WTC11 (cell line): ENCODE data around the gene PPM1M. TPM values are rescaled to one million over a fixed set of nuclear protein-coding genes. Genes with fewer than 3 reads are reported as not detected.

Source experiments
- ATAC-seq: fragments of 200-7000 bp; cut with Tn5 transposase; 2 replicates; pipeline ENCODE4 v1.10.0; 2021; ENCODE audit warnings: mild to moderate bottlenecking, moderate library complexity
- CTCF ChIA-PET: fragments of 300-600 bp; sonication (Branson Sonifier 250); formaldehyde crosslinking; loops from one replicate; lab custom pipeline; 2021; ENCODE audit warnings: antibody characterized with exemption; lab: Charles Lee
- POLR2A ChIA-PET: fragments of 350-600 bp; sonication (Branson Sonifier 250); formaldehyde crosslinking; loops from one replicate; lab custom pipeline; 2021; ENCODE audit warnings: antibody characterized with exemption; lab: Charles Lee
- DNase-seq: peaks from one replicate; pipeline ENCODE4 v3.0.0; 2021; ENCODE audit warnings: low spot score
- H3K27ac Mint-ChIP-seq: 2 replicates; pipeline ENCODE4 v1.8.0; 2021; ENCODE audit warnings: mixed read lengths
- H3K27me3 Mint-ChIP-seq: 2 replicates; pipeline ENCODE4 v1.8.0; 2021; ENCODE audit warnings: low read depth, mild to moderate bottlenecking, moderate library complexity, mixed read lengths
- H3K36me3 Mint-ChIP-seq: 2 replicates; pipeline ENCODE4 v1.8.0; 2021; ENCODE audit warnings: mixed read lengths
- H3K4me1 Mint-ChIP-seq: 2 replicates; pipeline ENCODE4 v1.8.0; 2022; ENCODE audit warnings: mixed read lengths
- H3K4me3 Mint-ChIP-seq: 2 replicates; pipeline ENCODE4 v1.8.0; 2021; ENCODE audit warnings: mild to moderate bottlenecking, moderate library complexity, mixed read lengths
- H3K9me3 Mint-ChIP-seq: 2 replicates; pipeline ENCODE4 v1.8.0; 2021; ENCODE audit warnings: mixed read lengths
- NR2C2 ChIP-seq: sonication (generic); formaldehyde crosslinking; IDR thresholded peaks from 2 replicates; pipeline ENCODE4 v1.8.0; 2022; ENCODE audit warnings: mild to moderate bottlenecking, missing genetic modification reagents
- TEAD4 ChIP-seq: sonication (generic); formaldehyde crosslinking; IDR thresholded peaks from 2 replicates; pipeline ENCODE4 v1.8.0; 2022; ENCODE audit warnings: mild to moderate bottlenecking, missing genetic modification reagents
- TP53 ChIP-seq: sonication (generic); formaldehyde crosslinking; IDR thresholded peaks from 2 replicates; pipeline ENCODE4 v1.8.1; 2023; ENCODE audit warnings: mild to moderate bottlenecking, missing genetic modification reagents
- ZNF232 ChIP-seq: sonication (generic); formaldehyde crosslinking; IDR thresholded peaks from 2 replicates; pipeline ENCODE4 v1.8.0; 2022; ENCODE audit warnings: mild to moderate bottlenecking, missing genetic modification reagents
- ZNF416 ChIP-seq: fragments of 250-450 bp; sonication (Bioruptor Pico); IDR thresholded peaks from 2 replicates; pipeline ENCODE4 v1.9.0; 2021; ENCODE audit warnings: mild to moderate bottlenecking, inconsistent platforms
- ZNF671 ChIP-seq: fragments of 250-450 bp; sonication (Bioruptor Pico); IDR thresholded peaks from 2 replicates; pipeline ENCODE4 v1.8.0; 2021; ENCODE audit warnings: mild to moderate bottlenecking
- total RNA-seq: library from RNA; stranded (reverse); gene quantifications from 3 replicates; pipeline ENCODE4 v1.2.3, GENCODE V29; 2021
- TF ChIP-seq, protein P1 (sequence below): sonication (generic); formaldehyde crosslinking; IDR thresholded peaks from 2 replicates; pipeline ENCODE4 v1.8.0; 2023; ENCODE audit warnings: missing genetic modification reagents, mild to moderate bottlenecking, borderline replicate concordance
- TF ChIP-seq, protein P2 (sequence below): sonication (generic); formaldehyde crosslinking; IDR thresholded peaks from 2 replicates; pipeline ENCODE4 v1.8.1; 2022; ENCODE audit warnings: missing genetic modification reagents, borderline replicate concordance
- TF ChIP-seq, protein P3 (sequence below): fragments of 250-450 bp; sonication (Bioruptor Pico); IDR thresholded peaks from 2 replicates; pipeline ENCODE4 v2.1.2; 2022; ENCODE audit warnings: mild to moderate bottlenecking, moderate library complexity
- TF ChIP-seq, protein P4 (sequence below): sonication (generic); formaldehyde crosslinking; IDR thresholded peaks from 2 replicates; pipeline ENCODE4 v1.8.0; 2023; ENCODE audit warnings: missing genetic modification reagents
- TF ChIP-seq, protein P5 (sequence below): sonication (generic); formaldehyde crosslinking; IDR thresholded peaks from 2 replicates; pipeline ENCODE4 v1.8.1; 2022; ENCODE audit warnings: mild to moderate bottlenecking, missing genetic modification reagents, moderate library complexity, borderline replicate concordance
- TF ChIP-seq, protein P6 (sequence below): sonication (generic); formaldehyde crosslinking; IDR thresholded peaks from 2 replicates; pipeline ENCODE4 v1.8.1; 2022; ENCODE audit warnings: low read depth, mild to moderate bottlenecking, moderate library complexity, missing genetic modification reagents, borderline replicate concordance
- TF ChIP-seq, protein P7 (sequence below): sonication (generic); formaldehyde crosslinking; conservative IDR thresholded peaks from 2 replicates; pipeline ENCODE4 v1.8.1; 2023; ENCODE audit warnings: mild to moderate bottlenecking, low read depth, missing genetic modification reagents, moderate library complexity
- TF ChIP-seq, protein P8 (sequence below): sonication (generic); formaldehyde crosslinking; IDR thresholded peaks from 2 replicates; pipeline ENCODE4 v1.8.0; 2022; ENCODE audit warnings: mild to moderate bottlenecking, missing genetic modification reagents

PPM1M gene
- total RNA-seq, 1 experiment from 2014 or later: 7.0 TPM

DNA sequence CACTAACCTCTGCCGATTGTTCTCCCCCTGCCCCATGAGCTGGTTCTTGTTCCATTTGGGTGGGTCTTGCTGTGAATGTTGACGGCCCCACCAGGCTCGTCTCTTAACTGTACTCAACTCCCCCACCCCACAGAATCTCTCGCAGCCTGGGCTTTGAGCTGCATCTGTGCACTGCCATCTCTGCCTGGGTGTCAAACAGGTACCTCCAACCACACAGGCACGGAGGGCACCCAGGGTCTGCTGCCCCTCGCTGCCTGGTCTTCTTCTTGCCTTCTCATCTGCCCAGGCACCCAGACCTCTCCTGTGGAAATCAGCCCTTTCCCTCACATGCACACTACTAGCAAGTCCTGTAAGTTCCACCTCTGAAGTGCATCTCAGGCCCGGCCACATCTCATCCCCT, 30.2 kb upstream of the PPM1M start:
- no peak for DNase-seq
- Mint-ChIP-seq H3K27ac (no peak overlapping the region), H3K4me3 (no peak overlapping the region), H3K9me3 (no peaks in the 10 kb centered on the region), H3K4me1 (0 out of 2 replicates have a peak, but pooled peaks cover 4% of the 10 kb centered on the region), H3K27me3 (no peaks in the 10 kb centered on the region), H3K36me3 (peaks cover 53% of the 10 kb centered on the region)
- ChIA-PET CTCF (interaction anchor here (1.1 to 11.5 kb wide), 2 partner anchors 19 to 211 kb away, joined by 3 to 222 read pairs; partner anchors contain the start of gene TWF2), POLR2A (no interaction called here)
- no peak for ATAC-seq
- TF ChIP-seq, protein P1, sequence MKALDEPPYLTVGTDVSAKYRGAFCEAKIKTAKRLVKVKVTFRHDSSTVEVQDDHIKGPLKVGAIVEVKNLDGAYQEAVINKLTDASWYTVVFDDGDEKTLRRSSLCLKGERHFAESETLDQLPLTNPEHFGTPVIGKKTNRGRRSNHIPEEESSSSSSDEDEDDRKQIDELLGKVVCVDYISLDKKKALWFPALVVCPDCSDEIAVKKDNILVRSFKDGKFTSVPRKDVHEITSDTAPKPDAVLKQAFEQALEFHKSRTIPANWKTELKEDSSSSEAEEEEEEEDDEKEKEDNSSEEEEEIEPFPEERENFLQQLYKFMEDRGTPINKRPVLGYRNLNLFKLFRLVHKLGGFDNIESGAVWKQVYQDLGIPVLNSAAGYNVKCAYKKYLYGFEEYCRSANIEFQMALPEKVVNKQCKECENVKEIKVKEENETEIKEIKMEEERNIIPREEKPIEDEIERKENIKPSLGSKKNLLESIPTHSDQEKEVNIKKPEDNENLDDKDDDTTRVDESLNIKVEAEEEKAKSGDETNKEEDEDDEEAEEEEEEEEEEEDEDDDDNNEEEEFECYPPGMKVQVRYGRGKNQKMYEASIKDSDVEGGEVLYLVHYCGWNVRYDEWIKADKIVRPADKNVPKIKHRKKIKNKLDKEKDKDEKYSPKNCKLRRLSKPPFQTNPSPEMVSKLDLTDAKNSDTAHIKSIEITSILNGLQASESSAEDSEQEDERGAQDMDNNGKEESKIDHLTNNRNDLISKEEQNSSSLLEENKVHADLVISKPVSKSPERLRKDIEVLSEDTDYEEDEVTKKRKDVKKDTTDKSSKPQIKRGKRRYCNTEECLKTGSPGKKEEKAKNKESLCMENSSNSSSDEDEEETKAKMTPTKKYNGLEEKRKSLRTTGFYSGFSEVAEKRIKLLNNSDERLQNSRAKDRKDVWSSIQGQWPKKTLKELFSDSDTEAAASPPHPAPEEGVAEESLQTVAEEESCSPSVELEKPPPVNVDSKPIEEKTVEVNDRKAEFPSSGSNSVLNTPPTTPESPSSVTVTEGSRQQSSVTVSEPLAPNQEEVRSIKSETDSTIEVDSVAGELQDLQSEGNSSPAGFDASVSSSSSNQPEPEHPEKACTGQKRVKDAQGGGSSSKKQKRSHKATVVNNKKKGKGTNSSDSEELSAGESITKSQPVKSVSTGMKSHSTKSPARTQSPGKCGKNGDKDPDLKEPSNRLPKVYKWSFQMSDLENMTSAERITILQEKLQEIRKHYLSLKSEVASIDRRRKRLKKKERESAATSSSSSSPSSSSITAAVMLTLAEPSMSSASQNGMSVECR (CRISPR knock-in tag): no peak
- TF ChIP-seq ZNF416 (CRISPR knock-in tag) (no peak), ZNF671 (no peak), TP53 (no peak), NR2C2 (CRISPR knock-in tag) (no peak), ZNF232 (CRISPR knock-in tag) (no peak), TEAD4 (no peak)
- TF ChIP-seq, protein P2, sequence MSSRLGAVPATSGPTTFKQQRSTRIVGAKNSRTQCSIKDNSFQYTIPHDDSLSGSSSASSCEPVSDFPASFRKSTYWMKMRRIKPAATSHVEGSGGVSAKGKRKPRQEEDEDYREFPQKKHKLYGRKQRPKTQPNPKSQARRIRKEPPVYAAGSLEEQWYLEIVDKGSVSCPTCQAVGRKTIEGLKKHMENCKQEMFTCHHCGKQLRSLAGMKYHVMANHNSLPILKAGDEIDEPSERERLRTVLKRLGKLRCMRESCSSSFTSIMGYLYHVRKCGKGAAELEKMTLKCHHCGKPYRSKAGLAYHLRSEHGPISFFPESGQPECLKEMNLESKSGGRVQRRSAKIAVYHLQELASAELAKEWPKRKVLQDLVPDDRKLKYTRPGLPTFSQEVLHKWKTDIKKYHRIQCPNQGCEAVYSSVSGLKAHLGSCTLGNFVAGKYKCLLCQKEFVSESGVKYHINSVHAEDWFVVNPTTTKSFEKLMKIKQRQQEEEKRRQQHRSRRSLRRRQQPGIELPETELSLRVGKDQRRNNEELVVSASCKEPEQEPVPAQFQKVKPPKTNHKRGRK (CRISPR knock-in tag): no peak
- TF ChIP-seq, protein P3, sequence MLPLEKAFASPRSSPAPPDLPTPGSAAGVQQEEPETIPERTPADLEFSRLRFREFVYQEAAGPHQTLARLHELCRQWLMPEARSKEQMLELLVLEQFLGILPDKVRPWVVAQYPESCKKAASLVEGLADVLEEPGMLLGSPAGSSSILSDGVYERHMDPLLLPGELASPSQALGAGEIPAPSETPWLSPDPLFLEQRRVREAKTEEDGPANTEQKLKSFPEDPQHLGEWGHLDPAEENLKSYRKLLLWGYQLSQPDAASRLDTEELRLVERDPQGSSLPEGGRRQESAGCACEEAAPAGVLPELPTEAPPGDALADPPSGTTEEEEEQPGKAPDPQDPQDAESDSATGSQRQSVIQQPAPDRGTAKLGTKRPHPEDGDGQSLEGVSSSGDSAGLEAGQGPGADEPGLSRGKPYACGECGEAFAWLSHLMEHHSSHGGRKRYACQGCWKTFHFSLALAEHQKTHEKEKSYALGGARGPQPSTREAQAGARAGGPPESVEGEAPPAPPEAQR (CRISPR knock-in tag): no peak
- TF ChIP-seq, protein P4, sequence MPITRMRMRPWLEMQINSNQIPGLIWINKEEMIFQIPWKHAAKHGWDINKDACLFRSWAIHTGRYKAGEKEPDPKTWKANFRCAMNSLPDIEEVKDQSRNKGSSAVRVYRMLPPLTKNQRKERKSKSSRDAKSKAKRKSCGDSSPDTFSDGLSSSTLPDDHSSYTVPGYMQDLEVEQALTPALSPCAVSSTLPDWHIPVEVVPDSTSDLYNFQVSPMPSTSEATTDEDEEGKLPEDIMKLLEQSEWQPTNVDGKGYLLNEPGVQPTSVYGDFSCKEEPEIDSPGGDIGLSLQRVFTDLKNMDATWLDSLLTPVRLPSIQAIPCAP (CRISPR knock-in tag): no peak
- TF ChIP-seq, protein P5, sequence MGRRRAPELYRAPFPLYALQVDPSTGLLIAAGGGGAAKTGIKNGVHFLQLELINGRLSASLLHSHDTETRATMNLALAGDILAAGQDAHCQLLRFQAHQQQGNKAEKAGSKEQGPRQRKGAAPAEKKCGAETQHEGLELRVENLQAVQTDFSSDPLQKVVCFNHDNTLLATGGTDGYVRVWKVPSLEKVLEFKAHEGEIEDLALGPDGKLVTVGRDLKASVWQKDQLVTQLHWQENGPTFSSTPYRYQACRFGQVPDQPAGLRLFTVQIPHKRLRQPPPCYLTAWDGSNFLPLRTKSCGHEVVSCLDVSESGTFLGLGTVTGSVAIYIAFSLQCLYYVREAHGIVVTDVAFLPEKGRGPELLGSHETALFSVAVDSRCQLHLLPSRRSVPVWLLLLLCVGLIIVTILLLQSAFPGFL: no peak
- TF ChIP-seq, protein P6, sequence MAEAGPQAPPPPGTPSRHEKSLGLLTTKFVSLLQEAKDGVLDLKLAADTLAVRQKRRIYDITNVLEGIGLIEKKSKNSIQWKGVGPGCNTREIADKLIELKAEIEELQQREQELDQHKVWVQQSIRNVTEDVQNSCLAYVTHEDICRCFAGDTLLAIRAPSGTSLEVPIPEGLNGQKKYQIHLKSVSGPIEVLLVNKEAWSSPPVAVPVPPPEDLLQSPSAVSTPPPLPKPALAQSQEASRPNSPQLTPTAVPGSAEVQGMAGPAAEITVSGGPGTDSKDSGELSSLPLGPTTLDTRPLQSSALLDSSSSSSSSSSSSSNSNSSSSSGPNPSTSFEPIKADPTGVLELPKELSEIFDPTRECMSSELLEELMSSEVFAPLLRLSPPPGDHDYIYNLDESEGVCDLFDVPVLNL (CRISPR knock-in tag): no peak
- TF ChIP-seq, protein P7, sequence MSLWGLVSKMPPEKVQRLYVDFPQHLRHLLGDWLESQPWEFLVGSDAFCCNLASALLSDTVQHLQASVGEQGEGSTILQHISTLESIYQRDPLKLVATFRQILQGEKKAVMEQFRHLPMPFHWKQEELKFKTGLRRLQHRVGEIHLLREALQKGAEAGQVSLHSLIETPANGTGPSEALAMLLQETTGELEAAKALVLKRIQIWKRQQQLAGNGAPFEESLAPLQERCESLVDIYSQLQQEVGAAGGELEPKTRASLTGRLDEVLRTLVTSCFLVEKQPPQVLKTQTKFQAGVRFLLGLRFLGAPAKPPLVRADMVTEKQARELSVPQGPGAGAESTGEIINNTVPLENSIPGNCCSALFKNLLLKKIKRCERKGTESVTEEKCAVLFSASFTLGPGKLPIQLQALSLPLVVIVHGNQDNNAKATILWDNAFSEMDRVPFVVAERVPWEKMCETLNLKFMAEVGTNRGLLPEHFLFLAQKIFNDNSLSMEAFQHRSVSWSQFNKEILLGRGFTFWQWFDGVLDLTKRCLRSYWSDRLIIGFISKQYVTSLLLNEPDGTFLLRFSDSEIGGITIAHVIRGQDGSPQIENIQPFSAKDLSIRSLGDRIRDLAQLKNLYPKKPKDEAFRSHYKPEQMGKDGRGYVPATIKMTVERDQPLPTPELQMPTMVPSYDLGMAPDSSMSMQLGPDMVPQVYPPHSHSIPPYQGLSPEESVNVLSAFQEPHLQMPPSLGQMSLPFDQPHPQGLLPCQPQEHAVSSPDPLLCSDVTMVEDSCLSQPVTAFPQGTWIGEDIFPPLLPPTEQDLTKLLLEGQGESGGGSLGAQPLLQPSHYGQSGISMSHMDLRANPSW (CRISPR knock-in tag): no peak
- TF ChIP-seq, protein P8, sequence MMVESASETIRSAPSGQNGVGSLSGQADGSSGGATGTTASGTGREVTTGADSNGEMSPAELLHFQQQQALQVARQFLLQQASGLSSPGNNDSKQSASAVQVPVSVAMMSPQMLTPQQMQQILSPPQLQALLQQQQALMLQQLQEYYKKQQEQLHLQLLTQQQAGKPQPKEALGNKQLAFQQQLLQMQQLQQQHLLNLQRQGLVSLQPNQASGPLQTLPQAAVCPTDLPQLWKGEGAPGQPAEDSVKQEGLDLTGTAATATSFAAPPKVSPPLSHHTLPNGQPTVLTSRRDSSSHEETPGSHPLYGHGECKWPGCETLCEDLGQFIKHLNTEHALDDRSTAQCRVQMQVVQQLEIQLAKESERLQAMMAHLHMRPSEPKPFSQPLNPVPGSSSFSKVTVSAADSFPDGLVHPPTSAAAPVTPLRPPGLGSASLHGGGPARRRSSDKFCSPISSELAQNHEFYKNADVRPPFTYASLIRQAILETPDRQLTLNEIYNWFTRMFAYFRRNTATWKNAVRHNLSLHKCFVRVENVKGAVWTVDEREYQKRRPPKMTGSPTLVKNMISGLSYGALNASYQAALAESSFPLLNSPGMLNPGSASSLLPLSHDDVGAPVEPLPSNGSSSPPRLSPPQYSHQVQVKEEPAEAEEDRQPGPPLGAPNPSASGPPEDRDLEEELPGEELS (CRISPR knock-in tag): no peak
